ENCODE measurements around the gene TMTC1. TPM values are rescaled to one million over a fixed set of nuclear protein-coding genes. Genes with fewer than 3 reads are reported as not detected.

The TMTC1 gene
- polyA plus RNA-seq, 1 donor (not counting 4 experiments of a cell fraction or from before 2014, with no cell fraction given) = 3.7 TPM

DNA sequence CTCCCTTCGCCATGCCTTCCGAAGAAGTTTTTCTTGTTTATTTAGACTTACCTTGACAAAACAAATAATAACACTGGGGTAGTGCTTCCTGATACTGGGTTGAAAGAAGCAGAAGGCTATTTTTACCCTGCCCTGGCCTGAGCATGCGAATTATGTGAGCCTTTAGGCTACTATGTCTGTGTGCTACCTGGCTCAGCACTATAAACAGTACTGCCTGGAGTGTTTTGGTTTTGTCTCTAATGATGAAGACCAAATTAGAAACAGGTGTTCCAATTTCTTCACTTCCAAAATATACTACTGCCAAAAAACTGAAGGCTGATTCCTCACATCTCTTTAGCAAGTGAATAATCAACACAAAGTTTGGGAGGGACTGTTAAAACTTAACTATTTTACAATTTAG is 278.6 kb downstream of the TMTC1 start:
- no peaks in the 10 kb centered on the region for H3K27me3 ChIP-seq (ENCODE audit: control insufficient read depth, extremely low read depth, insufficient read depth, low read length)
- H3K4me2 ChIP-seq (ENCODE audit: control insufficient read depth, extremely low read depth, insufficient read depth, low read depth, low read length) = no peak overlapping the region
- no peaks in the 10 kb centered on the region for H4K20me1 ChIP-seq (ENCODE audit: control insufficient read depth, extremely low read depth, insufficient read depth, low read length)
- dilution Hi-C loops (cut with MboI; ENCODE audit: extremely low pct_ligation_motif_present, low sequenced_read_pairs) = no loop called here
- H3K79me2 ChIP-seq (ENCODE audit: control insufficient read depth, insufficient read depth, low read length) = no peaks in the 10 kb centered on the region
- H3K4me1 ChIP-seq (ENCODE audit: control insufficient read depth, extremely low read depth, insufficient read depth, low read length) = no peaks in the 10 kb centered on the region
- no peak overlapping the region for H3K4me3 ChIP-seq (ENCODE audit: control insufficient read depth in 2 of 3, extremely low read depth in 1 of 3, insufficient read depth in 2 of 3, low read depth in 1 of 3, low read length in 3 of 3)
- no peaks in the 10 kb centered on the region for H3K9me3 ChIP-seq (ENCODE audit: control insufficient read depth, low read depth, low read length)
- H2AFZ ChIP-seq (ENCODE audit: control insufficient read depth, low read length) = no peak overlapping the region
- TF ChIP-seq EZH2 (IDR thresholded peaks at IDR 0.05; ENCODE audit: low read length) = no peak
- TF ChIP-seq, protein P1, sequence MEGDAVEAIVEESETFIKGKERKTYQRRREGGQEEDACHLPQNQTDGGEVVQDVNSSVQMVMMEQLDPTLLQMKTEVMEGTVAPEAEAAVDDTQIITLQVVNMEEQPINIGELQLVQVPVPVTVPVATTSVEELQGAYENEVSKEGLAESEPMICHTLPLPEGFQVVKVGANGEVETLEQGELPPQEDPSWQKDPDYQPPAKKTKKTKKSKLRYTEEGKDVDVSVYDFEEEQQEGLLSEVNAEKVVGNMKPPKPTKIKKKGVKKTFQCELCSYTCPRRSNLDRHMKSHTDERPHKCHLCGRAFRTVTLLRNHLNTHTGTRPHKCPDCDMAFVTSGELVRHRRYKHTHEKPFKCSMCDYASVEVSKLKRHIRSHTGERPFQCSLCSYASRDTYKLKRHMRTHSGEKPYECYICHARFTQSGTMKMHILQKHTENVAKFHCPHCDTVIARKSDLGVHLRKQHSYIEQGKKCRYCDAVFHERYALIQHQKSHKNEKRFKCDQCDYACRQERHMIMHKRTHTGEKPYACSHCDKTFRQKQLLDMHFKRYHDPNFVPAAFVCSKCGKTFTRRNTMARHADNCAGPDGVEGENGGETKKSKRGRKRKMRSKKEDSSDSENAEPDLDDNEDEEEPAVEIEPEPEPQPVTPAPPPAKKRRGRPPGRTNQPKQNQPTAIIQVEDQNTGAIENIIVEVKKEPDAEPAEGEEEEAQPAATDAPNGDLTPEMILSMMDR (optimal IDR thresholded peaks at IDR 0.05 in 1 of 3, IDR thresholded peaks at IDR 0.05 in 1 of 3, conservative IDR thresholded peaks at IDR 0.05 in 1 of 3; ENCODE audit: extremely low read depth in 1 of 3, insufficient read depth in 2 of 3, low read length in 3 of 3) = no peak
- H3K36me3 ChIP-seq (ENCODE audit: control insufficient read depth in 2 of 2, extremely low read depth in 1 of 2, insufficient read depth in 2 of 2, low read length in 2 of 2) = no peaks in the 10 kb centered on the region
- FAIRE-seq = no peak
- DNase-seq (ENCODE audit: low read depth, low spot score) = no peak
- H3K9ac ChIP-seq (ENCODE audit: control insufficient read depth, extremely low read depth, insufficient read depth, low read length) = no peak overlapping the region
- H3K9me1 ChIP-seq (ENCODE audit: control insufficient read depth, extremely low read depth, insufficient read depth, low read length) = no peaks in the 10 kb centered on the region
- H3K27ac ChIP-seq (ENCODE audit: control insufficient read depth, insufficient read depth, low read length) = no peak overlapping the region

DNA sequence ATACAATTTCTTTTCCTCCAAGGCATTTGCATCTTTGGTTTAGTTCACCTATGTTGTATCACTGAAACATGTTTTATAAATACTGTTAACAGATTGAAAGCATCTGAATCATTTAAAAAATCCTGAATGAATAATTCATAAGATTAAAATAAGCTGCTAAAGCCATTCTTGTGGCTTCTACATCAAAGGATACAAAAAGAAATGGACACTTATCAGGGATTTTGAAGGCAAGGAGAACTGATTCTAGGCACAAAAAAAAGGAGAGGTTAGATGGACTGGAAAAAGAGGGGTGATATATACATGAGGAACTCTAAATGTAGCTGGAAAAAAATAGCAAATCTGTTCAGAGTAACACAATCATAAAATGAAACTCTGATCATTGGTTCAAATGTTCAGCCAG is 280.5 kb downstream of the TMTC1 start:
- DNase-seq (ENCODE audit: low read depth, low spot score) (no peak), FAIRE-seq (no peak)
- Histone ChIP-seq H3K9me1 (ENCODE audit: control insufficient read depth, extremely low read depth, insufficient read depth, low read length) (no peaks in the 10 kb centered on the region), H3K79me2 (ENCODE audit: control insufficient read depth, insufficient read depth, low read length) (no peaks in the 10 kb centered on the region), H3K27ac (ENCODE audit: control insufficient read depth, insufficient read depth, low read length) (no peak overlapping the region), H4K20me1 (ENCODE audit: control insufficient read depth, extremely low read depth, insufficient read depth, low read length) (no peaks in the 10 kb centered on the region), H3K4me3 (ENCODE audit: control insufficient read depth in 2 of 3, extremely low read depth in 1 of 3, insufficient read depth in 2 of 3, low read depth in 1 of 3, low read length in 3 of 3) (no peak overlapping the region), H3K4me2 (ENCODE audit: control insufficient read depth, extremely low read depth, insufficient read depth, low read depth, low read length) (no peak overlapping the region), H3K9me3 (ENCODE audit: control insufficient read depth, low read depth, low read length) (no peaks in the 10 kb centered on the region), H3K4me1 (ENCODE audit: control insufficient read depth, extremely low read depth, insufficient read depth, low read length) (no peaks in the 10 kb centered on the region), H3K36me3 (ENCODE audit: control insufficient read depth in 2 of 2, extremely low read depth in 1 of 2, insufficient read depth in 2 of 2, low read length in 2 of 2) (no peaks in the 10 kb centered on the region), H2AFZ (ENCODE audit: control insufficient read depth, low read length) (no peak overlapping the region), H3K9ac (ENCODE audit: control insufficient read depth, extremely low read depth, insufficient read depth, low read length) (no peak overlapping the region), H3K27me3 (ENCODE audit: control insufficient read depth, extremely low read depth, insufficient read depth, low read length) (no peaks in the 10 kb centered on the region)
- TF ChIP-seq EZH2 (IDR thresholded peaks at IDR 0.05; ENCODE audit: low read length) = no peak
- TF ChIP-seq, protein P1 (optimal IDR thresholded peaks at IDR 0.05 in 1 of 3, IDR thresholded peaks at IDR 0.05 in 1 of 3, conservative IDR thresholded peaks at IDR 0.05 in 1 of 3; ENCODE audit: extremely low read depth in 1 of 3, insufficient read depth in 2 of 3, low read length in 3 of 3) = no peak
- dilution Hi-C loops (cut with MboI; ENCODE audit: extremely low pct_ligation_motif_present, low sequenced_read_pairs) = no loop called here
